Mesenchymal stem cell (in vitro differentiated cells and primary cell): ENCODE data around the gene LRRC47.
"Not testable (repeated sequence)": the region's sequence is repeated elsewhere in the genome, so short reads cannot be mapped to it uniquely, and the experiment has no call there.

ENCODE experiments used
- DNase-seq: peaks from one replicate; pipeline ENCODE4 v3.0.0-alpha.2; 2013
- H2AFZ ChIP-seq: one replicate; pipeline ENCODE4 v1.6.1; 2013; ENCODE audit warnings: low read depth, mild to moderate bottlenecking, control low read depth, inconsistent platforms, low read length, moderate library complexity
- H2AK5ac ChIP-seq: 2 replicates; pipeline ENCODE4 v1.6.1; 2013; ENCODE audit warnings: low read length, moderate library complexity, mild to moderate bottlenecking, inconsistent platforms; ENCODE audit not compliant: severe bottlenecking
- H2BK120ac ChIP-seq: one replicate; pipeline ENCODE4 v1.6.1; 2013; ENCODE audit warnings: low read depth, mild to moderate bottlenecking, inconsistent platforms, low read length, moderate library complexity
- H2BK12ac ChIP-seq, 2 experiments: one replicate each; pipeline ENCODE4 v1.6.1; 2013; ENCODE audit warnings: inconsistent platforms in 2 of 2, low read length in 2 of 2, mild to moderate bottlenecking in 2 of 2, moderate library complexity in 2 of 2, control low read depth in 1 of 2
- H2BK15ac ChIP-seq: one replicate; pipeline ENCODE4 v1.6.1; 2013; ENCODE audit warnings: mild to moderate bottlenecking, low read depth, inconsistent platforms; ENCODE audit not compliant: poor library complexity, severe bottlenecking
- H2BK5ac ChIP-seq: 2 replicates; pipeline ENCODE4 v1.6.1; 2013; ENCODE audit warnings: low read depth, mild to moderate bottlenecking, low read length, control low read depth, inconsistent platforms; ENCODE audit not compliant: poor library complexity, severe bottlenecking
- H3K14ac ChIP-seq, 2 experiments: one replicate each; pipeline ENCODE4 v1.6.1; 2013; ENCODE audit warnings: inconsistent platforms in 2 of 2, low read length in 2 of 2, control low read depth in 1 of 2, mild to moderate bottlenecking in 1 of 2, moderate library complexity in 1 of 2
- H3K18ac ChIP-seq, 2 experiments: one replicate each; pipeline ENCODE4 v1.6.1; 2013; ENCODE audit warnings: inconsistent platforms in 2 of 2, low read length in 2 of 2, control low read depth in 1 of 2, low read depth in 1 of 2, mild to moderate bottlenecking in 1 of 2
- H3K23ac ChIP-seq, 2 experiments: one replicate each; pipeline ENCODE4 v1.6.1; 2013; ENCODE audit warnings: inconsistent platforms in 2 of 2, low read length in 2 of 2, mild to moderate bottlenecking in 2 of 2, moderate library complexity in 2 of 2, control low read depth in 1 of 2
- H3K27ac ChIP-seq: 2 replicates; pipeline ENCODE4 v1.5.1; 2013; ENCODE audit warnings: mild to moderate bottlenecking, moderate library complexity, low read length, control low read depth, inconsistent platforms; ENCODE audit not compliant: poor library complexity, severe bottlenecking
- H3K27me3 ChIP-seq, 2 experiments: 2 replicates each; pipeline versions ENCODE4 v1.6.1 to v1.7.0; 2013; ENCODE audit warnings: low read length in 2 of 2, mild to moderate bottlenecking in 2 of 2, moderate library complexity in 2 of 2, control low read depth in 1 of 2, inconsistent platforms in 1 of 2; ENCODE audit not compliant: control insufficient read depth in 1 of 2, insufficient read depth in 1 of 2
- H3K36me3 ChIP-seq, 2 experiments: 2 replicates each; pipeline versions ENCODE4 v1.6.1 to v1.7.0; 2013; ENCODE audit warnings: low read length in 2 of 2, control low read depth in 1 of 2, inconsistent platforms in 1 of 2, low read depth in 1 of 2, mild to moderate bottlenecking in 1 of 2; ENCODE audit not compliant: insufficient read depth in 2 of 2, control insufficient read depth in 1 of 2
- H3K4ac ChIP-seq, 2 experiments: one replicate each; pipeline ENCODE4 v1.6.1; 2013; ENCODE audit warnings: inconsistent platforms in 2 of 2, low read length in 2 of 2, mild to moderate bottlenecking in 2 of 2, moderate library complexity in 2 of 2, control low read depth in 1 of 2, low read depth in 1 of 2
- H3K4me1 ChIP-seq: 2 replicates; pipeline ENCODE4 v1.6.1; 2013; ENCODE audit warnings: low read depth, low read length, control low read depth; ENCODE audit not compliant: control insufficient read depth, insufficient read depth
- H3K4me2 ChIP-seq: 2 replicates; pipeline ENCODE4 v1.6.1; 2013; ENCODE audit warnings: low read length, mild to moderate bottlenecking, inconsistent platforms; ENCODE audit not compliant: poor library complexity, severe bottlenecking
- H3K4me3 ChIP-seq, 2 experiments: 2 replicates each; pipeline versions ENCODE4 v1.5.1 to v1.7.0; 2013; ENCODE audit warnings: low read length in 2 of 2, mild to moderate bottlenecking in 2 of 2, control low read depth in 1 of 2, low read depth in 1 of 2; ENCODE audit not compliant: insufficient read depth in 1 of 2
- H3K79me1 ChIP-seq: replicated peaks from 2 replicates; pipeline ENCODE4 v1.6.1; 2013; ENCODE audit warnings: mild to moderate bottlenecking, control low read depth, low read length, inconsistent platforms; ENCODE audit not compliant: poor library complexity, severe bottlenecking
- H3K9ac ChIP-seq: 2 replicates; pipeline ENCODE4 v1.7.0; 2013; ENCODE audit warnings: mild to moderate bottlenecking, low read length, moderate library complexity
- H3K9me3 ChIP-seq: 2 replicates; pipeline ENCODE4 v1.7.0; 2013; ENCODE audit warnings: mild to moderate bottlenecking, low read length; ENCODE audit not compliant: control insufficient read depth
- H4K8ac ChIP-seq: one replicate; pipeline ENCODE4 v1.6.1; 2013; ENCODE audit warnings: inconsistent platforms, mild to moderate bottlenecking, low read length, moderate library complexity
- H4K91ac ChIP-seq: one replicate; pipeline ENCODE4 v1.6.1; 2013; ENCODE audit warnings: mild to moderate bottlenecking, low read length, inconsistent platforms
- WGBS: methylation state at CpG from one replicate; pipeline ENCODE4 v1.1.7; 2013; ENCODE audit warnings: mixed read lengths; 5-methylcytosine and 5-hydroxymethylcytosine counted together

The LRRC47 gene

DNA sequence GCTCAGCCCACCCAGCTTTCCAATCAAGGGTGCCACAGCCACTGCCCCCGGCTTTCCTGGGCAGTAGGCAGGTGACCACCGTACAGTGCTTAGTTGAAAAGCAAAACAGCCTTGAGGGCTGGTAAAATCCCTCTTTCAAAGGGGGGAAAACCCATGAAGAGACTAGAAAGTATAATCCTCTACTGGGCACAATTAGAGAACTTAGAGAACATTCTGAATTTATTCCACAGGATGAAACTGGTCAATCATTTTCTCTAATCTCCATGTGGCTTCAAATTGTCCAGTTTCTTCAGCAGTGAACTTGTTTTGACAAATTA, 15.3 kb upstream of the LRRC47 start:
- Histone ChIP-seq H3K27ac (no peak overlapping the region), H3K4me2 (peak overlapping the region; percentile 35), H3K36me3 (peaks cover 27 to 29% of the 10 kb centered on the region in 2 experiments), H3K9me3 (no peaks in the 10 kb centered on the region), H3K4me3 (no peak overlapping the region), H4K91ac (peak overlapping the region; percentile 15), H3K79me1 (no peaks in the 10 kb centered on the region), H2BK12ac (no peak overlapping the region), H2BK120ac (no peak overlapping the region), H2AFZ (no peak overlapping the region), H2BK5ac (no peak overlapping the region), H3K4me1 (peaks cover 7% of the 10 kb centered on the region), H4K8ac (no peak overlapping the region), H2BK15ac (no peak overlapping the region), H3K4ac (no peak overlapping the region), H3K14ac (no peak overlapping the region), H3K23ac (no peak overlapping the region), H3K27me3 (no peaks in the 10 kb centered on the region), H3K18ac (no peak overlapping the region), H3K9ac (no peak overlapping the region), H2AK5ac (no peak overlapping the region)
- WGBS = 58% methylated on average over 2 of the region's 2 CpGs
- DNase-seq = peak; percentile 3

GRCh38 chr1:3810149-3810761, 14.0 kb upstream of the LRRC47 start:
- H3K9me3 ChIP-seq, H3K4ac ChIP-seq, DNase-seq, H2BK5ac ChIP-seq, H4K8ac ChIP-seq, H3K27ac ChIP-seq, H3K4me3 ChIP-seq, H2BK15ac ChIP-seq, H3K18ac ChIP-seq, H2AFZ ChIP-seq, H2BK120ac ChIP-seq, H2BK12ac ChIP-seq, H2AK5ac ChIP-seq, H3K4me1 ChIP-seq, H3K23ac ChIP-seq, H4K91ac ChIP-seq, H3K9ac ChIP-seq, H3K79me1 ChIP-seq, H3K14ac ChIP-seq, H3K27me3 ChIP-seq, H3K4me2 ChIP-seq: not testable (repeated sequence)
- peaks cover 14 to 16% of the 10 kb centered on the region in 2 experiments for H3K36me3 ChIP-seq
- WGBS = 95% methylated on average over 7 of the region's 9 CpGs

DNA sequence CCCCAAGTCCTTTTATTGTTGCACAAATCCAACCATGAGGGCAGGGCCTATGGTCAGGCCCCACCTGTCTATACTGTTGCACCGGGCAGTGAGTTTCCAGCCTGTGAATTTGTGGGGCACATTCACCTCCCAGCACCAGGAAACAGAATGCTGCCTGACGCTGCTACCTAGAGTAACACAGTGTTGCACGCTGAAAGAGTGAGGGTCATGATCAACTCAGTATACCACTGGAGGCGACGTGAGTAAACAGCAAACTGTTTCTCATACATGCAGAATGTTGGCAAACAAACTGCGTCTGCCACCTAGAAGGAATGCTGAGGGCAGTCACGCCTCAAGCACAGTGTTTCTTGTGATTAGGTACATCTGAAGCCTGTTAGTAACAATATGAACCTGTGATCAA, 13.4 kb upstream of the LRRC47 start:
- no peak for DNase-seq
- Histone ChIP-seq H2BK120ac (no peak overlapping the region), H3K27me3 (peaks cover 6 to 8% of the 10 kb centered on the region in 2 experiments), H3K9me3 (no peaks in the 10 kb centered on the region), H3K4me2 (no peak overlapping the region), H2AFZ (no peak overlapping the region), H3K4ac (no peak overlapping the region), H2BK5ac (no peak overlapping the region), H3K9ac (no peak overlapping the region), H3K79me1 (no peaks in the 10 kb centered on the region), H4K8ac (no peak overlapping the region), H3K4me3 (no peak overlapping the region), H3K18ac (peak overlapping the region in 1 of 2 experiments; percentile 12), H2BK12ac (no peak overlapping the region), H3K27ac (no peak overlapping the region), H3K4me1 (peaks cover 7% of the 10 kb centered on the region), H3K36me3 (peaks cover 8 to 11% of the 10 kb centered on the region in 2 experiments), H4K91ac (no peak overlapping the region), H3K14ac (no peak overlapping the region), H2AK5ac (no peak overlapping the region), H2BK15ac (no peak overlapping the region), H3K23ac (no peak overlapping the region)
- WGBS = 94% methylated on average over 7 of the region's 7 CpGs

- H3K36me3 ChIP-seq = no peaks in the 10 kb centered on the region
- H3K27ac ChIP-seq = no peak overlapping the region
- H3K4ac ChIP-seq = no peak overlapping the region
- H2BK5ac ChIP-seq = no peak overlapping the region
- no peak overlapping the region for H3K18ac ChIP-seq
- 76% methylated on average over 4 of the region's 5 CpGs for WGBS
- no peak for DNase-seq
- H3K79me1 ChIP-seq = no peaks in the 10 kb centered on the region
- no peak overlapping the region for H3K4me3 ChIP-seq
- H3K27me3 ChIP-seq = peaks cover 11 to 17% of the 10 kb centered on the region in 2 experiments
- H2AK5ac ChIP-seq = no peak overlapping the region
- no peak overlapping the region for H4K91ac ChIP-seq
- H2BK15ac ChIP-seq = no peak overlapping the region
- H2BK120ac ChIP-seq = no peak overlapping the region
- H3K14ac ChIP-seq = no peak overlapping the region
- no peak overlapping the region for H2BK12ac ChIP-seq
- no peaks in the 10 kb centered on the region for H3K9me3 ChIP-seq
- no peak overlapping the region for H3K23ac ChIP-seq
- H3K9ac ChIP-seq = no peak overlapping the region
- H3K4me1 ChIP-seq = peaks cover 7% of the 10 kb centered on the region
- H2AFZ ChIP-seq = no peak overlapping the region
- H4K8ac ChIP-seq = no peak overlapping the region
- H3K4me2 ChIP-seq = no peak overlapping the region
Measured at GRCh38 chr1:3807769-3808168, 11.5 kb upstream of the LRRC47 start.
